Astrocyte of the cerebellum (primary cell): Measurements from ENCODE around the gene GATA3.

Experiments
- DNase-seq: peaks from one replicate; pipeline ENCODE4 v3.0.0-alpha.2; 2011; ENCODE audit warnings: low read depth
- H3K4me3 ChIP-seq: 2 replicates; pipeline ENCODE4 v1.5.1; 2011; ENCODE audit warnings: mild to moderate bottlenecking, low read depth, low read length, moderate library complexity
- CTCF ChIP-seq: IDR thresholded peaks from 2 replicates; pipeline ENCODE4 v1.5.1; 2012; ENCODE audit warnings: low read length, low read depth, moderate library complexity, mild to moderate bottlenecking; ENCODE audit errors: missing control alignments
- in situ Hi-C: cut with HindIII; loops from 2 replicates; pipeline ENCODE4 v1.10.0; 2017; ENCODE audit warnings: low sequenced_read_pairs

GATA3 gene

GRCh38 chr10:8104721-8105120 is 50.2 kb downstream of the GATA3 start:
- no peak for TF ChIP-seq CTCF
- DNase-seq, result no peak
- H3K4me3 ChIP-seq, result no peak overlapping the region
- in situ Hi-C loops, result no loop called here

GRCh38 chr10:8105932-8106331 is 51.4 kb downstream of the GATA3 start:
- no peak for TF ChIP-seq CTCF
- in situ Hi-C loops, result no loop called here
- no peak for DNase-seq
- no peak overlapping the region for H3K4me3 ChIP-seq

- H3K4me3 ChIP-seq, result no peak overlapping the region
- no peak for DNase-seq
- in situ Hi-C loops, result no loop called here
- no peak for TF ChIP-seq CTCF
Observed at GRCh38 chr10:8112230-8112905, 57.9 kb downstream of the GATA3 start.

- no peak for DNase-seq
- H3K4me3 ChIP-seq, result no peak overlapping the region
- TF ChIP-seq CTCF, result no peak
- in situ Hi-C loops, result no loop called here
Observed at GRCh38 chr10:8112942-8113442, 58.5 kb downstream of the GATA3 start.

GRCh38 chr10:8113616-8114015 is 59.1 kb downstream of the GATA3 start:
- DNase-seq, result no peak
- TF ChIP-seq CTCF, result no peak
- H3K4me3 ChIP-seq, result no peak overlapping the region
- in situ Hi-C loops, result no loop called here

GRCh38 chr10:8114741-8115617 is 60.5 kb downstream of the GATA3 start:
- no peak for DNase-seq
- in situ Hi-C loops, result no loop called here
- no peak overlapping the region for H3K4me3 ChIP-seq
- TF ChIP-seq CTCF, result no peak
